ENCODE measurements around the gene COPZ2.

DNA sequence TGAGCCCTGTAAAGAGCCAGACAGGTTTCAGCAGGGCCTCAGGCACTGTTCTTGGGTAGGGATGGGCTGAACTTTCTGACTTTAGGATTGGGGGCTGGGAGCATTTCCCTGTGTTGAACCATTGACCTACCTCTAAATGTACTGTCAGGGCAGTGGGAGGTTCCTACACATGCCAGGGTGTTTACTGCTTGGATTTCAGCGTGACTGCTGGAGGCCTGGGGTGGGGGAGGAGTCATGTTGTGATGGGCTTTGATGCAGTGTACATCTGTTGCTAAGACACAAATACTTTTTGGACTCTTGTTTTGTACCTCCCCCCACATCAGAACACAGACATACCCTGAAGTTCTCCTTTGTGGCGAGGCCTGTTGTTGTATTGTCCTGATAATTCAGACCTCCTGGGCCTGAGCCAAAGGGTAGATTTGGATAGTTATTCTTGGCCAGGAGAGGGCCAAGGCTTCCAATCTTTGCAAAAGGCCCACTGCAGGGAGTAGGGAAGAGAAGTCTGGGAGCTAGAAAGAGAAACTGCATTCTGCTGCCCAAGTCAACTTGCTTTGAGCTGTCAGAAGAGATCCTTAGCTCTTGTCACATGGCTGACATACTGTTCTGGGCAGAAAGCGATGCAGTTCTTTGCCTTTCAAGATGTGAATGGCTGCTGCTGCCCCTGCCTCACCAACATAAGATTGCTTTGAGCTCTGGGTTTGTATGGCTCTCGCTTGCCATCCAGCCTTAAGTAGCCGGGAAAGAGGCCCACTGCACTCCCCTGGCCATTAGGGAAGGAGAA is 14.3 kb upstream of the COPZ2 start:
- TF ChIP-seq, protein P1, sequence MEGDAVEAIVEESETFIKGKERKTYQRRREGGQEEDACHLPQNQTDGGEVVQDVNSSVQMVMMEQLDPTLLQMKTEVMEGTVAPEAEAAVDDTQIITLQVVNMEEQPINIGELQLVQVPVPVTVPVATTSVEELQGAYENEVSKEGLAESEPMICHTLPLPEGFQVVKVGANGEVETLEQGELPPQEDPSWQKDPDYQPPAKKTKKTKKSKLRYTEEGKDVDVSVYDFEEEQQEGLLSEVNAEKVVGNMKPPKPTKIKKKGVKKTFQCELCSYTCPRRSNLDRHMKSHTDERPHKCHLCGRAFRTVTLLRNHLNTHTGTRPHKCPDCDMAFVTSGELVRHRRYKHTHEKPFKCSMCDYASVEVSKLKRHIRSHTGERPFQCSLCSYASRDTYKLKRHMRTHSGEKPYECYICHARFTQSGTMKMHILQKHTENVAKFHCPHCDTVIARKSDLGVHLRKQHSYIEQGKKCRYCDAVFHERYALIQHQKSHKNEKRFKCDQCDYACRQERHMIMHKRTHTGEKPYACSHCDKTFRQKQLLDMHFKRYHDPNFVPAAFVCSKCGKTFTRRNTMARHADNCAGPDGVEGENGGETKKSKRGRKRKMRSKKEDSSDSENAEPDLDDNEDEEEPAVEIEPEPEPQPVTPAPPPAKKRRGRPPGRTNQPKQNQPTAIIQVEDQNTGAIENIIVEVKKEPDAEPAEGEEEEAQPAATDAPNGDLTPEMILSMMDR (IDR thresholded peaks at IDR 0.05): peak in 2 of 5 experiments; percentile 16 to 60
- TF ChIP-seq POLR2A (IDR thresholded peaks at IDR 0.05): peak in 1 of 2 donors; percentile 17
